IPS DF 6.9 (cell line): Measurements from ENCODE around the gene HNRNPL.

Experiments
- DNase-seq: peaks from one replicate; pipeline ENCODE4 v3.0.0-alpha.2; 2013; ENCODE audit warnings: low read depth, low spot score
- H3K27ac ChIP-seq: one replicate; pipeline ENCODE4 v1.5.1; 2013; ENCODE audit warnings: low read length, control low read depth
- H3K27me3 ChIP-seq: 2 replicates; pipeline ENCODE4 v1.6.1; 2013; ENCODE audit warnings: mild to moderate bottlenecking, low read length; ENCODE audit not compliant: control insufficient read depth, insufficient read depth
- H3K36me3 ChIP-seq: 2 replicates; pipeline ENCODE4 v1.6.1; 2013; ENCODE audit warnings: low read length; ENCODE audit not compliant: control insufficient read depth, insufficient read depth
- H3K4me1 ChIP-seq: 2 replicates; pipeline ENCODE4 v1.6.1; 2013; ENCODE audit warnings: low read length; ENCODE audit not compliant: control insufficient read depth, insufficient read depth
- H3K4me3 ChIP-seq: 2 replicates; pipeline ENCODE4 v1.5.1; 2013; ENCODE audit warnings: mild to moderate bottlenecking, low read length
- H3K9me3 ChIP-seq: 2 replicates; pipeline ENCODE4 v1.6.1; 2013; ENCODE audit warnings: low read length, inconsistent platforms; ENCODE audit not compliant: control insufficient read depth, insufficient read depth
- WGBS: extraction: QIAGEN DNeasy Blood & Tissue Kit; methylation state at CpG from one replicate; pipeline ENCODE4 v1.1.7; 2013; ENCODE audit warnings: mixed read lengths, missing lambda C conversion rate; ENCODE audit not compliant: insufficient read length, insufficient coverage; 5-methylcytosine and 5-hydroxymethylcytosine counted together

HNRNPL gene

GRCh38 chr19:38843175-38843758 lies 6.5 kb downstream of the HNRNPL start:
- no peak for DNase-seq
- Histone ChIP-seq H3K9me3 (no peaks in the 10 kb centered on the region), H3K36me3 (peaks cover 83% of the 10 kb centered on the region), H3K27ac (no peak overlapping the region), H3K27me3 (no peaks in the 10 kb centered on the region), H3K4me1 (no peaks in the 10 kb centered on the region), H3K4me3 (no peak overlapping the region)
- no CpG with 5 or more reads among the region's 9 CpGs for WGBS

GRCh38 chr19:38842439-38843174 lies 7.2 kb downstream of the HNRNPL start:
- Histone ChIP-seq H3K4me1 (no peaks in the 10 kb centered on the region), H3K9me3 (no peaks in the 10 kb centered on the region), H3K27ac (no peak overlapping the region), H3K27me3 (no peaks in the 10 kb centered on the region), H3K4me3 (no peak overlapping the region), H3K36me3 (peaks cover 89% of the 10 kb centered on the region)
- DNase-seq: no peak
- no CpG with 5 or more reads among the region's 17 CpGs for WGBS

GRCh38 chr19:38841787-38842438 lies 7.9 kb downstream of the HNRNPL start:
- no CpG with 5 or more reads among the region's 19 CpGs for WGBS
- H3K4me3 ChIP-seq: no peak overlapping the region
- H3K27ac ChIP-seq: no peak overlapping the region
- DNase-seq: no peak
- H3K36me3 ChIP-seq: peaks cover 89% of the 10 kb centered on the region
- no peaks in the 10 kb centered on the region for H3K4me1 ChIP-seq
- H3K9me3 ChIP-seq: no peaks in the 10 kb centered on the region
- no peaks in the 10 kb centered on the region for H3K27me3 ChIP-seq

- peaks cover 88% of the 10 kb centered on the region for H3K36me3 ChIP-seq
- H3K27me3 ChIP-seq: no peaks in the 10 kb centered on the region
- DNase-seq: no peak
- H3K9me3 ChIP-seq: no peaks in the 10 kb centered on the region
- no CpG with 5 or more reads among the region's 12 CpGs for WGBS
- H3K27ac ChIP-seq: no peak overlapping the region
- no peak overlapping the region for H3K4me3 ChIP-seq
- H3K4me1 ChIP-seq: no peaks in the 10 kb centered on the region
Measured at GRCh38 chr19:38841180-38841766, 8.5 kb downstream of the HNRNPL start.

GRCh38 chr19:38840583-38840968 lies 9.2 kb downstream of the HNRNPL start:
- Histone ChIP-seq H3K4me1 (no peaks in the 10 kb centered on the region), H3K9me3 (no peaks in the 10 kb centered on the region), H3K27ac (no peak overlapping the region), H3K4me3 (no peak overlapping the region), H3K36me3 (peaks cover 85% of the 10 kb centered on the region), H3K27me3 (no peaks in the 10 kb centered on the region)
- DNase-seq: no peak
- no CpG with 5 or more reads among the region's 5 CpGs for WGBS

GRCh38 chr19:38839816-38840582 lies 9.8 kb downstream of the HNRNPL start:
- H3K27ac ChIP-seq: no peak overlapping the region
- peaks cover 82% of the 10 kb centered on the region for H3K36me3 ChIP-seq
- no peaks in the 10 kb centered on the region for H3K9me3 ChIP-seq
- H3K4me1 ChIP-seq: no peaks in the 10 kb centered on the region
- H3K27me3 ChIP-seq: no peaks in the 10 kb centered on the region
- no CpG with 5 or more reads among the region's 28 CpGs for WGBS
- H3K4me3 ChIP-seq: no peak overlapping the region
- no peak for DNase-seq

- H3K27ac ChIP-seq: no peak overlapping the region
- no peak overlapping the region for H3K4me3 ChIP-seq
- peaks cover 75% of the 10 kb centered on the region for H3K36me3 ChIP-seq
- no peaks in the 10 kb centered on the region for H3K4me1 ChIP-seq
- WGBS: no CpG with 5 or more reads among the region's 12 CpGs
- H3K9me3 ChIP-seq: no peaks in the 10 kb centered on the region
- no peaks in the 10 kb centered on the region for H3K27me3 ChIP-seq
- DNase-seq: no peak
Measured at GRCh38 chr19:38838986-38839761, 10.6 kb downstream of the HNRNPL start.

- H3K27ac ChIP-seq: no peak overlapping the region
- no peaks in the 10 kb centered on the region for H3K4me1 ChIP-seq
- no peak for DNase-seq
- no peaks in the 10 kb centered on the region for H3K9me3 ChIP-seq
- no peak overlapping the region for H3K4me3 ChIP-seq
- no peaks in the 10 kb centered on the region for H3K27me3 ChIP-seq
- no CpG with 5 or more reads among the region's 19 CpGs for WGBS
- H3K36me3 ChIP-seq: peaks cover 67% of the 10 kb centered on the region
Measured at GRCh38 chr19:38838208-38838985, 11.4 kb downstream of the HNRNPL start.

GRCh38 chr19:38837656-38838121 lies 12.1 kb downstream of the HNRNPL start:
- WGBS: no CpG with 5 or more reads among the region's 7 CpGs
- Histone ChIP-seq H3K9me3 (no peaks in the 10 kb centered on the region), H3K4me1 (no peaks in the 10 kb centered on the region), H3K36me3 (peaks cover 60% of the 10 kb centered on the region), H3K27me3 (no peaks in the 10 kb centered on the region), H3K4me3 (no peak overlapping the region), H3K27ac (no peak overlapping the region)
- DNase-seq: no peak
